Esophagus muscularis mucosa (tissue), 4 donors: ENCODE measurements around the gene KIAA0040. TPM values are rescaled to one million over a fixed set of nuclear protein-coding genes. Genes with fewer than 3 reads are reported as not detected.
A peak's percentile ranks its signal among the peaks of the same experiment; 100 is the strongest.

Experiments used
- DNase-seq: peaks from one replicate; pipeline ENCODE4 v3.0.0-alpha.2; 2017; ENCODE audit errors: extremely low spot score
- H3K27ac ChIP-seq, 4 donors: fragments of 200-600 bp; sonication (generic); replicated peaks in 1 of 4; 1 replicate in 3 of 4; 2 replicates in 1 of 4; pipeline ENCODE4 v1.5.1; 2016 to 2019; ENCODE audit warnings: mild to moderate bottlenecking in 1 of 4
- H3K27me3 ChIP-seq, 4 donors: fragments of 200-600 bp; sonication (generic); one replicate each; pipeline versions ENCODE4 v1.5.1 to v1.6.0; 2016 to 2019
- H3K36me3 ChIP-seq, 4 donors: fragments of 200-600 bp; sonication (generic); one replicate each; pipeline ENCODE4 v1.5.1; 2016 to 2019
- H3K4me1 ChIP-seq, 4 donors: fragments of 200-600 bp; sonication (generic); one replicate each; pipeline ENCODE4 v1.5.1; 2016 to 2019
- H3K4me3 ChIP-seq, 4 donors: fragments of 200-600 bp; sonication (generic); 1 replicate in 2 of 4; 2 replicates in 2 of 4; pipeline ENCODE4 v1.5.1; 2016 to 2019; ENCODE audit warnings: mild to moderate bottlenecking in 4 of 4, moderate library complexity in 1 of 4
- H3K9me3 ChIP-seq, 4 donors: fragments of 200-600 bp; sonication (generic); 1 replicate in 3 of 4; 2 replicates in 1 of 4; pipeline ENCODE4 v1.5.1; 2016 to 2019
- CTCF ChIP-seq, 3 experiments: fragments of 200-600 bp in 2 of 3; fragments of 450-650 bp in 1 of 3; sonication (generic) in 2 of 3; IDR thresholded peaks; one replicate each; pipeline ENCODE4 v1.5.1; 2017 to 2019; ENCODE audit warnings: antibody characterized with exemption in 3 of 3, mild to moderate bottlenecking in 2 of 3, moderate library complexity in 1 of 3
- EP300 ChIP-seq: sonication (generic); formaldehyde crosslinking; IDR thresholded peaks from one replicate; pipeline ENCODE4 v1.6.1; 2017; ENCODE audit warnings: antibody characterized with exemption
- POLR2A ChIP-seq: fragments of 450-650 bp; IDR thresholded peaks from one replicate; pipeline ENCODE4 v1.6.1; 2017; ENCODE audit warnings: antibody characterized with exemption, moderate library complexity, mild to moderate bottlenecking, low read depth
- POLR2AphosphoS5 ChIP-seq, 2 donors: sonication (generic); formaldehyde crosslinking; IDR thresholded peaks; one replicate each; pipeline ENCODE4 v1.6.1; 2017; ENCODE audit warnings: antibody characterized with exemption in 2 of 2
- WGBS: methylation state at CpG from one replicate; pipeline ENCODE4 v1.1.5; 2018; 5-methylcytosine and 5-hydroxymethylcytosine counted together
- intact Hi-C: fragments of 100-400 bp; cut with DNase I; formaldehyde crosslinking; loops from one replicate; pipeline ENCODE4 v1.15.1; 2023
- total RNA-seq, 4 donors: library from RNA; depleted of rRNA; stranded (reverse); fragments of >200 nt; gene quantifications; one replicate each; pipeline versions ENCODE4 v1.1.0 to v1.2.1, GENCODE V29; 2016

Gene KIAA0040
- total RNA-seq, 4 donors from 2014 or later, result 37.0 to 109 (median 45.1) TPM

DNA sequence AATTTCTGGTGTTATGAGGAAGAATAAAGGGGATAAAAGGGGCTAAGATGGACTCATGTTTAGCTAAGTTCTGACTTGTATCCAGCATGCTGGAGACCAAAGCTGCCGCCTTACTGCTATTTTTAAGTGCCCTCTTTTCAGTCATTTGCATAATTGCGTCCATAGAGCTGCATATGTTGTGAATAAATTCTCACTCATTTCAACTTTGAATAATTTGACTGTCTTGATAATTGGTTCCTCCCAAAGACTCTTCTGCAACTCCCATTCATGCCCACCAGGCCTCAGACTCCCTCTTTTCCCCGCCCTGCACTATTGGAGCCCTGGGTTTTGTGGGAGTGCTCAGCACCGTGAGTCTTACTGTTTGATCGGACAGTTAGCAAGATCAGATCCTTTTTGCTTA, 45.0 kb downstream of the KIAA0040 start:
- no peak for DNase-seq
- H3K4me1 ChIP-seq, result peaks cover 5 to 39% (median 32%) of the 10 kb centered on the region in 4 donors
- WGBS, result 94% methylated on average over 5 of the region's 5 CpGs
- no peaks in the 10 kb centered on the region for H3K36me3 ChIP-seq
- H3K27me3 ChIP-seq, result no peaks in the 10 kb centered on the region
- TF ChIP-seq POLR2AphosphoS5 (IDR thresholded peaks at IDR 0.05) (no peak), POLR2A (no peak), EP300 (no peak), CTCF (IDR thresholded peaks at IDR 0.05) (no peak)
- H3K27ac ChIP-seq, result no peak overlapping the region
- no peaks in the 10 kb centered on the region for H3K9me3 ChIP-seq
- H3K4me3 ChIP-seq, result no peak overlapping the region
- intact Hi-C loops, result loop anchor here (2.0 kb wide), 1 partner anchor 117 kb away; no protein-coding TSS in a partner anchor

GRCh38 chr1:175146529-175147213, 45.9 kb downstream of the KIAA0040 start:
- DNase-seq, result no peak
- no peaks in the 10 kb centered on the region for H3K9me3 ChIP-seq
- H3K36me3 ChIP-seq, result no peaks in the 10 kb centered on the region
- H3K27me3 ChIP-seq, result no peaks in the 10 kb centered on the region
- no peak overlapping the region for H3K27ac ChIP-seq
- H3K4me3 ChIP-seq, result no peak overlapping the region
- peaks cover 5 to 32% (median 27%) of the 10 kb centered on the region in 4 donors for H3K4me1 ChIP-seq
- TF ChIP-seq POLR2A (no peak), CTCF (IDR thresholded peaks at IDR 0.05) (peak; percentile 66 to 77 (median 69))
- intact Hi-C loops, result loop anchor here (2.0 kb wide), 1 partner anchor 116 kb away; no protein-coding TSS in a partner anchor
- 40% methylated on average over 21 of the region's 21 CpGs for WGBS

GRCh38 chr1:175145899-175146528, 46.6 kb downstream of the KIAA0040 start:
- Histone ChIP-seq H3K27me3 (no peaks in the 10 kb centered on the region), H3K4me1 (peaks cover 5 to 28% (median 21%) of the 10 kb centered on the region in 4 donors), H3K36me3 (no peaks in the 10 kb centered on the region), H3K27ac (no peak overlapping the region), H3K9me3 (no peaks in the 10 kb centered on the region), H3K4me3 (no peak overlapping the region)
- no peak for DNase-seq
- no peak for TF ChIP-seq POLR2AphosphoS5 (IDR thresholded peaks at IDR 0.05)
- TF ChIP-seq POLR2A, result no peak
- no peak for TF ChIP-seq CTCF (IDR thresholded peaks at IDR 0.05)
- no peak for TF ChIP-seq EP300
- intact Hi-C loops, result loop anchor here (2.0 kb wide), 1 partner anchor 115 kb away; no protein-coding TSS in a partner anchor
- WGBS, result 74% methylated on average over 6 of the region's 7 CpGs

GRCh38 chr1:175138579-175138978, 54.0 kb downstream of the KIAA0040 start:
- peak overlapping the region in 3 of 4 donors; percentile 44 to 62 (median 54) for H3K27ac ChIP-seq
- intact Hi-C loops, result no loop called here
- 59% methylated on average over 2 of the region's 2 CpGs for WGBS

More at GRCh38 chr1:175138579-175138978, 54.0 kb downstream of the KIAA0040 start:
- TF ChIP-seq EP300 (no peak), POLR2AphosphoS5 (IDR thresholded peaks at IDR 0.05) (no peak), POLR2A (no peak), CTCF (IDR thresholded peaks at IDR 0.05) (no peak)
- Histone ChIP-seq H3K36me3 (no peaks in the 10 kb centered on the region), H3K27me3 (no peaks in the 10 kb centered on the region), H3K9me3 (no peaks in the 10 kb centered on the region), H3K4me1 (peaks cover 0 to 43% (median 32%) of the 10 kb centered on the region in 4 donors), H3K4me3 (no peak overlapping the region)
- DNase-seq, result no peak
